NCI-H82 treated with DMSO at 0.1 percent for 48 hours (cell line): ENCODE data around the gene SOX6.

ENCODE experiments used
- DNase-seq: peaks from one replicate; lab custom pipeline; 2025; ENCODE audit not compliant: unreplicated experiment; lab: John Stamatoyannopoulos, UW

SOX6 gene

GRCh38 chr11:16321148-16321547, 35.2 kb downstream of the SOX6 start:
- DNase-seq = no peak

DNA sequence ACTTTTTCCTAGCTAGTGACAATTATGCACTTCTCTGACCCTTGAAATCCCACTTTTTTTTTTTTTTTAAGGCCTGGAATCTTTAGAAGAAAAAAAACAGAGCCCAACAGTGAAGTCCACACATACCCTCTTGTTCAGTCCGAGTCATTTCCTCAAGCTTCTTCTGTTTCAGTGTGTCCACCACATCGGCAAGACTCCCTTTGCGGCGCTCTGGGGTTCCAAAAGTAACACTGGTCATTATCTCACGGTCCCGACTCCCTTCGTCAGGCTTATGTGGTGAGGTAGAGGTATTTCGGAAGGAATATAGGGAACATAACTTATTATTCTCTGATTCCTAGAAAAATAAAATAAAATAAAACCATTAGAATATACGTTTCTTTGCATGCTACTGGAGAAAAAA, 38.0 kb downstream of the SOX6 start:
- no peak for DNase-seq

DNA sequence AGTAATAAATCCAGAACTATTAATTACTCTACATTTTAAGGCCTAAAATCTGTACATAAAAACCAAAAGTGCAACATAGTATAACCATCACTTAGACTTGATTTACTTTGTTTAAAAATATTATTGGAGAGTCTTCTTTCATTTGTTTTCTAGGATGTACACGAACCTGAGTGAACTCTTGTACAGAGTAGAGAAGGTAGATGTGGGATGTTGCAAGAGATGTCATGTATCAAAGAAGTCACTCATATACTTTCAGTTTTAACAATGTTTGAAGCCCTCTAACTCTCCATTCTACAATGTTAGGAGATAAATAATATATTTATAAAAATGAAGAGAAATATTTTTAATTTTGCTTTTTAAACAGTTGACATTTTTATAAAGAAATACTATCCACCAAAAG, 38.6 kb downstream of the SOX6 start:
- no peak for DNase-seq

DNA sequence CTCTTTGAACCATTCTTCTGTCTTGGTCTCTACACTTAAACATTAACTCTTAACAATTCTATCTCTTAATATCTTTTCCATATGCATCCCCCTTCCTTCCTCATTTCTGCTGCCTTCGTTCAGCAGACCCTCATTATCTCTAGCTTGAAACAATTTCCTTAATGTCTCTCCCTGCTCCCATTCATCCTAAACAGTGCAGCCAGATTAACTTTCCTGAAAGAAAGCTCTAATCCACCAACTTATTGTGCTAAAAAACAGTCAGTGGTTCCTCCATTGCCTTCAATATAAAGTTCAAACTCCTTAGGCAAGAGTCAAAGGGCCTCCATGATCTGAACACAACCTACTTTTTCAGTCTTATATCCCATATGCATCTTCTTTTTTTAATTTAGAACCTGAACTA, 42.5 kb downstream of the SOX6 start:
- DNase-seq = no peak

GRCh38 chr11:16312233-16312765, 44.0 kb downstream of the SOX6 start:
- peak; percentile 10 for DNase-seq

- DNase-seq = no peak
Measured at GRCh38 chr11:16311831-16312230, 44.5 kb downstream of the SOX6 start.

DNA sequence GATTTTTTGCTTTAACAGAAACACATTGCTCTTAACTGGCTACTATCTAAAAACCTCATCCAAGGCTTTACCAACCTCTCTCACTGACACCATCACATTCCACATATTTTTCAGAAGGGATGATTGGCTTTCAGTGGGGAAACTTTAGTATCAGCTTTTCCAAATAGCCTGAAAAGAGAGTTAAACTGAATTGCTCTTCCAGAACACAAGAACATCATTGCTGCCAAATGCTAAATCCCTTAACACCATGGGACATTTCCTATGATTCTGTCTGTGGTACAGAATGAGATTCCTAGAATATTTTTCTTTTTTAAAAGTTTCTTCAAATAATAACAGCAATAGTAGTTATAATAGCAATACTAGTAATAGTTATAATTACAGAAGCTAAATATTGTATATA, 45.4 kb downstream of the SOX6 start:
- DNase-seq = no peak

DNA sequence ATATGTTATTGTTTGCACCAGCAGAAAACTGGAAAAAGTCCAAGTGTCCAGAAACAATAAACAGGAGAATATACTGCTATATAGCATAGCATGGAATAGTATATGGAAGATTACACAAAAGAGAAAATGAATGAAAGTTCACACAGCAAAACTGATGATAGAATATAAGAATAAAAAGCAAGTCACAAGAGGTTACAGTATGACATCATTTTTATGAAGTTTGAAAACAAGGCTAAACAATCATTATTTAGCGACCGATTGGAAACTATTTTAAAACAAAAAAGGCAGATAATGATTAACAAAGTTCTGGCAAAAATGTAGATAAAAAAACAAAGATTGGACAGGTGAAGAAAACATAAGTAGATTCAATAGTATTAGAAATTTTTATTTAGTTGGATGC, 47.1 kb downstream of the SOX6 start:
- DNase-seq = no peak

GRCh38 chr11:16301462-16301861, 54.9 kb downstream of the SOX6 start:
- no peak for DNase-seq

DNA sequence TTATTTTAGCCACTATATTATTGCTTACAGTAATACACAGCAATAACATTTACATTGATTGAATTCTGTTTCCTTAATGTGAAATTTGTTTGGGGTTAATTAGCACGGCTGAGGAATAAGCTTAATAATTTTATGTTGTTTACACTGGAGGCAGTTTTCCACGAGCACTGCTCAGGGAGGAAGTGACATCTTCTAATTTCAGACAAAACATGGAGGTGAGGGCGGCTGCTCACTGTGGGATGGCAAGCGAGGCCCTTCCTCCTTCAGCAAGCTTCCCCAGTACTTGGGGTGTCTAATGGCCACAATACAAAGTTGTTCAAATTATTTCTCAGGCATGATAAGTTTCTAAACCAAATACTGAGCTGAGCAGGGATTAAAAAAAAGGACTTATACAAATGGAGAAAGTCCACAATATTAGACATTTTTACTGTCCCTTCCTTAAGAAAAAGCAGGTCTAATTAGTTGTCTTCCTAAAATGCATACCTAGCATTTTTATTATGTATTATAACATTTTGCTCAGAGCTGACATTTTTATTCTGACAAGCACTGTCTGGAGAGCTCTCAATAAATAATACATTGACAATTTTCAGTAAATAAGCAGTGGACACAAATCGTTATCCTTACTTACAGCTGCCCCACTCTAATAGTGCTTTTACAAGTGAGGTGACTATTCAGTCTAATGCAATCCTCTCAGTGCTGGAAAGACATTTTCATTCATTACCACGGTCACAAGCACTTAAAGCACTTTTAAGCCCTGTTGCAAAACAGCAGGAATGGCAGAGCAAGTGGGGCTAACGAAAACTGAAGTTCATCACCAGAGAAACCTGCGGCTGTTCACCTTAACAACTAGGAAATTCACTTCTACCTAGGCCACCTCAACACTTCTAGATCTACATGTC, 56.2 kb downstream of the SOX6 start:
- no peak for DNase-seq

- DNase-seq = no peak
Measured at GRCh38 chr11:16299390-16299789, 57.0 kb downstream of the SOX6 start.

DNA sequence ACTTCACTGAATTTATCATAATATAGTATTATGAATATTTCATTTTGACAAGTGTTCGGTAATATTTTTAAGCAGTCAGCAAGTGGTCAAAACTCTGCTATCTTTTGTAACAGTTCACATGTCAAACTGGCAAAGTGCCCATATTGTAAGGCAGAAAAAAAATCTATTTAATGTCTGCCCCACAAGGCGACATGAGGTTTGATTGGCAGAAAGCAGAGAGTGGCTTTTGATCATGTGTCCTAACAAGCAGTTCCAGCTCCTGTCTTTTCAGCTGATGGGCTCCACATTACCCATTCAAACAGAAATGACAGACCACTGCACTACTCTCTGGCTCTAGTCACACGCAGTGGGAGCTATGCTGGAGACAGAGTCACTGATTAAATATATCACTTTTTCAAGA, 59.0 kb downstream of the SOX6 start:
- DNase-seq = peak; percentile 14

DNA sequence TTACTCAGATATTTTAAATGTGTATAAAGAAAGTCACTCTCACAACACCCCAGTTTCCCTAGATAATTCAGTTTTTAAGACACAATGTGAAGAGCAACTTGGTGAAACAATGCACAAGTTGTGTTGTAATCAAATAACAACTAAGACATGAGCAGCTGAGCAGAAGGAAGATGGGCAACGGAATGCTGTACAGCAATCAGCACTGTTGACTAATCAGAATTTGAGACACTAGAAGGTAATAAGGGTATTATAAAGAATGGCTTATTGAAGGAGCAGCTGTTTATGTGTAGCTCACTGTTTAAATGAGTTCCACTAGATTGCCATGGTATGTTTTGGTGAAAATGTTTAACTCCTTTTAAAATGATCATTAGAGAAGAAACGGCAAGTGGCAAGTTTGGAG, 60.1 kb downstream of the SOX6 start:
- peak; percentile 49 for DNase-seq

DNA sequence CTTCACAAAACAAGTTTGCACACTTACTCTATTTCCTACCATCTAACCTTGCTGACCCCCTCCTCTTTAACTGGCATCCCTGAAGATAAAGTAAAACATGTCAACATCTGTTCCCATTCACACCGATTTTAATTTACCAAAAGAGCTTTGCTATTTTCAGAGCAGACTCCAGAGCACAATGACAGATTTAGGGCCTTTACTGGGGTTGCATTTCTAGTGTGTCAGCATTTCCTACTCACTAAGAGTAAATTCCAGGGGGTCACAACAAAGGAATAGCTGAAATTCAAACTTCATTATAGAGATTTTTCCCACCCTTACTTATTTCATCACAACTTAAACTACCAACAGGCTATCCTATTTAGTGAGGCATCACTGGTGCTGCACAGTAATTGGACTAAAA, 60.8 kb downstream of the SOX6 start:
- peak; percentile 27 for DNase-seq

- DNase-seq = peak; percentile 74
Measured at GRCh38 chr11:16293204-16293681, 63.1 kb downstream of the SOX6 start.

DNA sequence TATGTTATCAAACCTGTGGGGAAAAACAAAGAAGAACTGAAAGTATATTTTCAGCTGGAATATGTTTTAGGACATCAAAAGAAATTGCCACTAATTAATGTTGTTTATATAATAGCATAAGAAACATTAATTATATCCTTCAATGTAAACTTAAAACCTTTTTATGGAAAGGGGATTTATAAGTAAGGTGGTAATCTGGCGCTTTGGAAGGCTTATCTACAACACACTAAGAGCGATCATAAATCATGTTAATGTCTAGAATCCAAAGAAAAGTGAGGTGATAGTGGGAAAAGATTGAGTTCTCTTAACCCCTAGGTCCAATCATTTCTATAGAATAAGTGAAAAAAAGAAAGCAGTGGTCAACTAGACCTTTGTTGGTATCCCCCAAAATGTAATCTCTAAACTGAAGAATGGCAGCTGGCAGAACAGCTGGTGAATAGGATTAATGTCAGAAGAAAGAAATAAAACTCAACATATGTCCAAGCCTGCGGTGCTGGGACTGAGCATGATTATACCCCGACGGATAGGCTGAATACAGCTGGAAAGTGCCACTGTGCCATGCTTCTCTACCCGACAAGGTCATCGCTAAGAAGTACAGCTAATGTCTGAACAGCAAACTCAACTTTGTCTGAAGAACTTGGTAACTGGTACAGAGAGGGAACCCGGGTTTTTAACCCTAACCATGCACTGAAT, 64.0 kb downstream of the SOX6 start:
- peak; percentile 93 for DNase-seq

DNA sequence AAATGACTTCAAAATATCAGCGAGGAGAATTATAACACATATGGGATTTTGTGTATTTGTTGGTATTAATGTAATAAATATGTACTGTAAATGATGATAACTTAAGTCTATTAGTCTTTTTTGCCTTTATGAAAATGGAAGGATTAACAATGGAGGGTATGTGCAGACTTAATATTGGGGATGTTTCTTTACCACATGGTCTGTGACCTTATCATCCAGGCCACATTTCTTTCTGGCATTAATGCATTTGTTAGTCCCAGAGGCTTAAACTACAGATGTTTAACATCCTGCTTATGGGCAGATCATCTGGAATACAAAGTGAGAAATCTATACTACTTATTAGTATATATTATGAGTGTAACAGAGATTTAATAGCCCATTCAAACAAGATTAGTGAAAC, 64.6 kb downstream of the SOX6 start:
- DNase-seq = peak; percentile 89

- no peak for DNase-seq
Measured at GRCh38 chr11:16289541-16289940, 66.8 kb downstream of the SOX6 start.

GRCh38 chr11:16287630-16288280, 68.6 kb downstream of the SOX6 start:
- no peak for DNase-seq

DNA sequence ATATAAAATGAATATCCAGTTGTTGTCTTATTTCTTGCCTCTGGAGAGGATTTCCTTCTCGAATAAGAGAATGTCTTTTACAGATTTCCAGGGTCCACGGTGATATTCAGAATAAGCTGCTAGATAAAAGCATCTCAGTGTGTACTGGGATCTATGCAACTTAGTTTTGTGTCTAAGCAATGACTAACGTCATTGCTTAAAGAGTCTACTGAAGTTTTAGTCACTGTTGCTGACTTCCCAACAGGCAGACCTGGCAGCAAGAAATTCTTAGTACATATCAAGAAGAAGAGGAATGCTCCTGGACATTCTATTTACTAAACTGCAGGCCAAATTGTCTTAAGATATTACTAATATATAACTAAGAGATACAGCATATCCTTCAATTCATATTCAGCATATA, 70.3 kb downstream of the SOX6 start:
- no peak for DNase-seq

DNA sequence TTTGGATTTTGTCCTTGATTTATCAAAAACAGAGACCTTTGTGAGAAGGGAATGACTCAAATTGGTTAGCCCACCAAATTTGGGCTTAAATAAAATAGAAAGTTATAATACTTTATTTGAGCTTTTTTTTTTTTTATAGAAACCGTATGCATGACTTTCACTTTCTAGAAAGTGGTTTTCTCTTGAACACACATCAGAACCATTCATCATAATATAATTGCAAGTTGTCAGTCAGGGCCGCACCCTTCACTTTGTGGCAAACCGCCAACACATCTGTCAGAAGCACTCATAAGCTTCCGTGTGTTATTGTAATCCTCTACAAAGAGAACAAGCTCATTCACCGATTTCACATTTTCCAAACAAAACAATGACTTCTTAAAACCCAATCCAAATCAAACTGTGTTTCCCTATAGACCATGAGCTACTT, 76.1 kb downstream of the SOX6 start:
- DNase-seq = no peak
